NCI-H146 treated with DMSO at 0.1 percent for 48 hours (cell line): ENCODE results near the gene TMEM229B.

Experiments used
- DNase-seq: peaks from one replicate; lab custom pipeline; 2025; ENCODE audit not compliant: unreplicated experiment; lab: John Stamatoyannopoulos, UW

Gene TMEM229B

DNA sequence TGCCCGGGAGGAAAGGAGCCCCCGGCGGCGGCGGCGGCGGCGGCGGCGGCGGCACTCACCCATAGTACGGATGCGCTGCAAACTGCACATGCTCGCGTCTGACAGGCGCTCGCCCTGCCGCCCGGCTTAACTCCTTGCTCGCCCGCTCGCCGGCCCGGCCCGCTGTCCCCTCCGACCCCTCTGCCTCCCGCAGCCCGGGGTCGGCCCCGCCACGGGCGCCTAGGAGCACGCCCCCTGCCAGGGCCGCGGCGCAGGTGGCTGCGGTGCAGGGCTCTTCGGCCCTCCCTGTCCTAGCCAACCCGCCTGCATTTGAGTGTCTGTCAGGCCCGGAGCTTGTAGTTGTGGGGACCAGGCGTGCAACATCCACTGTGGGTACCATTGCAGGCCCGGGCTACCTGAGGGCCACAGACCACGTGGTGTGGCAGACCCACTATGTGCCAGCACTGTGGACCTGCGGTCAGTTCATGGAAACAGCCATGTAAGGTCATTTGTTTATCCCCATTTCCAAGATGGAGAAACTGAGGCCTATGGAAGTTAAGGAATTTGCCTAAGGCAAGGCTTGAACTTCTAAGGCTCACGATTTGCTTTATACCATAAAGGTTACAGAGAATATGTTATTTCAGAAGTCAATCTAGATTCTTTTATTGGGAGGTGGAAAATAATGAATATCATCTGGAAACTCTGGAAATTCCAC is 27.0 kb upstream of the TMEM229B start:
- DNase-seq = no peak

DNA sequence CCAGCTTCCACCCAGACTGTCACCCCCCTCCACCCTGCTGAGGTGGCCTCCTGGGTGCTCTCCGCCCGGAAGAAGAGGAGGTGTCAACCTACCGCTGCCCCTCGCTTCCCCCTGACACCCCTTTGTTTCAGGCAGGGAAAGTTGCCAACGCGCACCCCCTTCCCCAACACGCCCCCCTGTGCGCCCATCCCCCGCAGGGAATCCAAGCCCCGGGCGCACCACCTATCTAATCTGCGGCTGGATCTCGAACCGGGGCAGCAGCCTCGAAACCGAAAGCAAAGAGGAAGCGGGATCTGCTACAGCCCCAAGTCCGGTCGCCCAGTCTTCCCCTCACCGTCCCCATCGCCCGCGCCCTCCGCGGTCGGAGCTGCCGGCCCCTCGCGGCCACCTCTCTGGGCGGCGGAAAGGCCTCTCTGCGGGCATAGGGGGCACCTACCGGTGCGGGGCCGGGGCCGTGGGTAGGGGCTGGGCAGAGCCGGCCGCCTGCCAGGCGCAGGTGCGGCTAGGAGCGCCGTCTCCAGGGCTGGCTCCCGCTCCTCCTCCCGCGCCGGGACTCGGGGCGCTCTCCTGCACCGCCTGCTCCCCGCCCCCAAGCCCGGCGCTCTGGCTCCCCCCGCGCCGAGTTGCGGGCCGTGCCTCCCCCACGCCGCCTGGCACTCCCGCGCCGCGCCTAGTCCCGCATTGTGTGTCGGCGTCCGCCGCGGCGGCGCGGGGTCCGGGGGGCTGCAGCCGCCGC is 26.3 kb upstream of the TMEM229B start:
- no peak for DNase-seq

DNA sequence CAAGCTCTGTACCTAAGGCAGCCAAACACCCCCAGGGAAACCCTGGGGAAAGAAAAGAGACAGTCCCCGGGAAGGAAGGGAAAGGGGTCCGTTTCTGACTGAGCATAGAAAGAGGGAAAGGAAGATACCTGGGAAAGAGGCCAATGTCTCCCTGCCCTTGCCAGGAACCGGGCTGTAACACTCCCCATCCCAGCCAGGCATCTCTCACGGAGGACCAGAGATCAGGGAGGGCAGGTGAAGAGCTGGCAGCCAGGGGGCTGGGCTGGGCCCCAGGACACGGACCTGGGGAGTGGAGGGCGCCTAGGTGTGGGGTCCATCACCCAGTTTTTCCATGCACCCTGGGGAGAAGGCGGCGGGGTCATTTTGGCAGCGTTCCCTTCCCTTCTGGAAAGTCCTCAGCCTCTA is 25.7 kb upstream of the TMEM229B start:
- DNase-seq = no peak

DNA sequence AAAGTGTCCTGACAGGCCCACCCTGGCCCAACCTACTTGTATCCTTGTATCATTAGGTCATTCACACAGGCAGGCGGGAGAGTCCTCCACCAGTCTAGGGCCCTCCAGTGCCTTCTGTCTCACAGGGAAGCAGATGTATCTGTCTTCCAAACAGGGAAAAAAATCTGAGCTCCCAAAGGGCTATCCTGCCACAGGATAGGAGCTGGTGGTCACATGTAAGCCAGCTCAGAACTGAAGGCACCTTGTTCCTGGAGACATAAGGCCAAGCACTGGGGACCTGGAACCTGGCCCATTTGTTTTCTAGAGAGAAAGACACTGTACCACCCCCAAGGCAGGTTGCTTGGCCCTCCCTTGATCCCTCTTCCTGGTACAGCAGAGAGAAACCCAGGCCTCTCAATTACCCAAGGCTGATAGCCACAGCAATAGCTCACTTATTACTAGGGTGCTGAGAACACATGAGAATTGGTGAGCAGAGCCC is 25.1 kb upstream of the TMEM229B start:
- DNase-seq = no peak

DNA sequence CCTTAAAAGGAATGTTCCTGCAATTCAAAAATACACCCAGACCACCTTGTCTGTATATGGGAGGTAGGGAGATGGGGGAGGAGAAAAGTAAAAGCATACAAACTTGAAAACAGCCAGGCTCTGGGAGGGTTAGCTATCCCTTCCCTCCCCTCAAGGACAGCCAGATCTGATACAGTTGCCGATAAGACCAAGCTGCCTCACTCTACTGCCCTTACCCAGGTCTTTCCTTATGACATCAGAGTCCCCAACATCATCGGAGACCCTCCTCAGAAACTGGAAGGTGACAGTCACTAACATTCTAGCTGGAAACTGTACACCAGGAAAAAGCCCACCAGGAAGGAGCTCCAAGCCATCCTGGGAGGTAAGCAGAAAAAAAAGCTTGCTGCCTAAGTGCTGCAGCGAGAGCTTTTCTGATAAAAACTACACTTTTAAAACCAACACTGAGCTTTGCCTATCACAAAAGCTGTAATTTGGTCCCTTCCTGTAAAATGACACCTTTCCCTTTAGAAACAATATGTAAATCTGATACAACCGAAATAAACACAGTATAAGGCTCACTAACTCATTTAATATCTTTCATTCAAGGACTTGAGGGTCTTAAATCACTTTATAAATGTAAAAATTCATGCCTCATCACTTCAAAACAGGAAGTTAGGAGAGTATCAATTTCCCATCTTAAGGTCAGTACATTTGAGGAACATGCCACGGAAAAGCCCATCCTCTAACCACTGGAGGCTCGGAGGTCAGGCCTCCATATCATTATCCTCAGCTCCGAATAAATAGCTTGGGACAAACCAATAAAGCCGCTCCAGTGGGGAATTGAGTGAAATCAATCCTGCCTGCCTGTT is 24.2 kb upstream of the TMEM229B start:
- no peak for DNase-seq

DNA sequence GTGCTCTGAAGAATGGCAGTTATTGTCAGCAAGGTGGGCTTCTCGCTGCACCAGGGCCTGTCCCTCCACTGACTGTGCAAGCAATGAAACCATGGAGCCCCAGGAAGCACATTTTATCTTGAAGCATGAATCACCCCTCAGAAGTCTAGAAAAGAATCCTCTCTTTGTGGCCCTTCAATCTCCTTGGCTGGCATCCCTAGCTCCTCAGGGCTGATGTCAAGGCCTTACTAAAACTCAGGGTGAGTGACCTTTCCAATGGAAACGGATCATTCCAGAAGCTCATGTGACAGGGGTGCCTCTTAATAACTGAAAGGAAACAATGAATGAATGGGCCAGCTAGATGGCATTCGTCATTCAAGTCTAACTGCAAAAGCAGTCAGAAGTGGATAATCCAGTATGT is 22.3 kb upstream of the TMEM229B start:
- DNase-seq = no peak

DNA sequence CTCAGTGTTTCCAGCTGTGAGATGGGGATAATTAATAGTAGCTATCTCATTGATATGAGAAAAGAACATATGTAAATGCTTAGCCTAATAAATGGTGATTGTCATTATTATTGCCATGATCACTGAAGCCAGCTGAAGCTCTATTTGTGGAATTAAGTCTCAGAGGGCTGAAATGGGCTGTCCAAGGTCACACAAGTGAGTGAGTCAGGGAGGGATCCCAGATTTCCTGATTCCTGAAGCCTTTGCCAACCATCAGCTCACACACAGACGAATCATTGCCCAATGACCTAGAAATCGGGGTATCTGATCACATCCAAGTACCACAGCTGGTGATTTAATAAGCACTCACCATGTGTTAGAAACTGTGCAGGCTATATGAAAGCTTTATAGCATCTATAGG is 21.6 kb upstream of the TMEM229B start:
- no peak for DNase-seq

DNA sequence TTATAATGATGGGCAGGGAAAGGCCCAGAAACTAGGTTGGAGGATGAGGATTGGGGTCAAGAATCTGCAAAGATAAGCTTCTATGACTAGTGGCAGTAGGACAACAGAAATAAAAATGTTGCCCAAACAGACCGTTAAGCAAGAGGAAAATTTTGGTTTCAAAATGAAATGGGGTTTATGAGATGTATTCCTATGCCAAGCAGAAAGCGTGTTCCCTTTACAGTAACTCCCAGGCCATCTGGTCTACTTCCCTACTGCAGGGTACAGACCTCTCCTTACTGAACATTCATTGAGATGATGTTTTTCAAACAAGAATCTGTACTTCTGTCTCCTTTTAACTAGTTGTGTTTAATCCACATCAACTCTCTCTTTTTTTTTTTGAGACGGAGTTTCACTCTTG is 20.4 kb upstream of the TMEM229B start:
- no peak for DNase-seq

DNA sequence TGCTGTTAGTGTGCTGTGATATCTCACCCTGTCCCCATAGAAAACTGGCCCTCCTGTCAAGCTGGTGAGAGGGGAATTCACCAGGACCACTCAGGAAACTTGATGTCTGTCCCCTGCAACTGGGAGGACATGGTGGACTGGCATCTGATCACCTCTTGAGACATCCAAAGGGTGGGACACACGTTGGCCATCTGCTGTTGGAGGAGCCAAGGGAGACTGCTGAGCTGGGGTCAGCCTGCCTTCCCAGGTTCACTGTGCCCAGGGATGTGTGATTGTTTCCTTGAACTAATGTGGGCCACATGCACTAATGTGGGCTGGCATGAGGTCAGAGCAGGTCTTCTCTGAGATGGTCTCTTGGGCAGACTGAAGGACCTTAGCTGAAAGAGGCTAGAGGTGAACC is 16.7 kb upstream of the TMEM229B start:
- no peak for DNase-seq

DNA sequence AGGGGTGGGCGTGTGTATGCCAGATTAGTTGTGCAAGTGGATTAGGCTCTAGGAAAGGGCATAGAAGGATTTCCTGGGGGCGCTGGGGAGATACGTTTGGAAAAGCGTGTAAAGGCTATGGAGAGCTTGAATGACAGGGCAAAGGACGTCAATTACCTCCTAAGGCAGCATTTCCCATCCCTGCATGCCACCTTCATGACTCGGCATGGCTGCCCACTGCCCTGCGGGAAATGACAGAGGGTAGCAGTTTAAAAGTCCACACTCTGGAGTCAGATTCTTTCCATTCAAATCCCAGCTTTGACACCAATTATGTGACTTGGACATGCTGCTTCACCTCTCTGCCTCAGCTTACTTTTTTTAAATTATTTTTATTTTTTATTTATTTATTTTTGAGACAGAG is 14.8 kb upstream of the TMEM229B start:
- DNase-seq = no peak

DNA sequence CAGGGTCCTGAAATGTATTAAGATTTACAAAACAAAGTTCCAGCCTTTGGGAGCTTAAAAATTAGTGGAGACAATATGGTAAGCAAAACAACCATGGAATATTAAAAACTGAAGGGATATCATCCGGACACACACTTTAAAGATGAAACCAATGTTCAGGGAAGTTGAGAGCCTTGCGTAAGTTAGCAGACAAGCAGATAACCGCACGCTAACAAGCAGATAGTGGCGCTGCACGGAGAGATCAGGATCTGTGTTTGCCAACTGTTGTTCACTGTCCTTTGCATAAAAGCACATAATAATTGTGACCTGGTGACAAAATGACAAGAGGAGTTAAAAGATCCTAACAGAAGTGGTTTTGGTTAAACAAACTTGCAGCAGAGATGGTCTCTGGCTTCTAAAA is 14.3 kb upstream of the TMEM229B start:
- no peak for DNase-seq

DNA sequence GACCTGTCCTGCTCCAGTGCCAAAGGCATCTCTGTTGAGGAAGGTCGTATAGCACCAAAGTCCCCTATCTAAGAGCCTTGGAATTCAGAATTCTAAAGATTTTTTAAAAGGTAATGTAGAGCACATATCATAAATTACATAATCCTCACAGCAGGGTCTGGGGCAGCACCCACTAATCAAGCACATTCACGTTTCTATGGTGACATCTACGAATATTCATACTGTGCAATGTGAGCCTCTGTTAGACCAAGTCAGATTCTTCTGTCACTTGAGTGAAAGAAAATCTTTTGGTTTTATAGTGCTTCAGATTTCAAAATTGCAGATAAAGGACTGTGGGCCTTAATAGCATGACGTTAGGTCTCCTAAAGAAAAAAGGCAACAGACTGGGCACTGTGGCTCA is 13.1 kb upstream of the TMEM229B start:
- no peak for DNase-seq

DNA sequence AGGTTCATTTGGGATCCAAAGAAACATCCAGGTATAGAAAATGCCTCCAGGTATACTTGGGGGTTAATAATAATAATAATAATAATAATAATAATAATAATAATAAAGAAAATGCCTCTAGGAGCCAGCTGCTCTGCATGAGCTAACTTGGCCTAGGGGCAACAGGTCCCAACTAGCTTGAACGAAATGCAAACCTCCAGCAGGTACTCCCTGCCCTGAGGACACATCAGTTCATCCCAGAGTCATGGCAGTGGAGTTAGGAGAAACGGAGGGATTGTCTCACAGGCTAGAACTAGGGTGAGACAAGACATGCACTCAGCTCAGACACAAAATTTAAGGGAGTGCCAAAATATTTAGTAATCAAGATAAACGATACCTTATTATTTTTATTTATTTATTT is 12.5 kb upstream of the TMEM229B start:
- no peak for DNase-seq

DNA sequence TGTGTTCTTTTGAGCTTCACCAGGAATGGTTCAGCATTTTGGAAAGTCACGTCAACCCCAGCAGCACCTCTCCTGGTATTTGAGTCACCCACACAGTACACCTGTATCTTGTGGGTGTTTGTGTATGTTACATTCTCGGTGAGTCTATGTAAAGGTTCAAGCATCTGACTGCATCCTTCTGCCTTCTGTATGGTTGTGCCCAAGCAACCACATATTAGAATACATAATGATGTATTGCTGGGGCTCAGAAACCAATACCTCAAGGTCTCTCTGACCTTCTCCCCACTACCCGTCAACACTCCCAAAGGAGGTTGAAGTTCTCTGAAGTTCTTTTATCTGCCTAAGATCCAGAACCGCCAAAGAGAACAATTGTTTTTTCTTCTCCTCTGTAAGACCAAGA is 9.2 kb upstream of the TMEM229B start:
- DNase-seq = no peak

DNA sequence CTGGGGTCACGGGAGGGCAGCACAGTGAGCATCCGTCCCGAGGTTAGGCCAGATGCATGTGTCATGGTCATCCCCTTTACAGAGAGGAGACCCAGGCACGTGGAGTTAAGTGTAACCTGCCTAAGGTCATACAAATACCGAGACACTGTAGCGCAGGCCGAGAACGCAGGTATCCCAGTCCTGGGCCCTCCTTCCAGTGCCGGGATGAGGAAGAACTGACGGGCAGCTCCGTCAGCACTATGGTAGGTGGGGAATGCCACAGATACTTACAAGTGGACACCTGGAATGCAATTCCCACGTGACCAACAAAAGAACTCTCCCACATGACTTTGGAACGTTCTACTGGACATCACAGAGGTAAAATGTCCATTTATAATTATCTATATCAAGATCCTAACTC is 8.7 kb upstream of the TMEM229B start:
- no peak for DNase-seq

DNA sequence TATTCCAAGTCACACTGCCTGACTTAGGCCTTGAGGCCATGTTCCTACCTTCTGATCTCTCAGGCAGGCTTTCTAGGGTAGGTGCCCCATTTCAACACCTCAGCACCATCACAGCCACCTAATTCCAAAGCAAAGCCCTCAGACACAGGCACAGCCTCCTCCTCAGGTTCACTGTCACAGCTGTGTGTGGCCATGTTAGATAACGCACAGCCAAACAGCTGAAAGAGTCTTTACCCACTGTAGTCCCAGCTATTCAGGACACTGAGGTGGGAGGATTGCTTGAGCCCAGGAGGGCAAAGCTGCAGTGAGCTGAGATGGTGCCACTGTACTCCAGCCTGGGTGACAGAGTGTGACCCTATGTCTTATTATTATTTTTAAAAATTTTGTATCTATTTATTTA is 7.3 kb upstream of the TMEM229B start:
- DNase-seq = no peak

DNA sequence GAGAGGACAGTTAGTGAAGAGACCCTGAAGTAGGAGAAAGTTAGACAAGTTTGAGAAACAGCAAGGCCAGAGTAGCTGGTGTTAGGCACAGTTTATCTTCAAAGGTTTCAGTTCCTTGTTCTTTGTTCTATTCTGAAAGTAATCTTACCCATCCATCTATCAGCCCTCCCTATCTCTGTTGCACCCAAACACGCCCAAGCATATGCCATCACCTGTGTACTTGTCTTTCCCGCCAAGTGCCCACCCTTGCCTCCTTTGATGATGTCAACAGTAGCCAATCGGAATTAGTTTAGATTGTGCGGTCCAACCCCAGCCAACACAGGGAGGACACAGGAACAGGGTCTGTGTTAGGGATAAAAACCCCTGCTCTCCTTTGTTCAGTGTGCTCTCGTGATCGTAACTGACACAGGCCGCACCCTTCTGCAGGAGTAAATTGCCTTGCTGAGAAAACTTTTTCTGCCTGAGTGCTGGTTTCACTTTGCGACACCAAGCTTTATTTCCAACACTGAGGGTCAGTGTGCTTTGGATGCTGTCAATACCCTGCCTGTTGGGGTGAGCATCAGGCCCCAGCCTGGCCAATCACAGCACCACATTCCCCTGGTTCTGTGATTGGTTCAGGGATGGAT is 4.7 kb upstream of the TMEM229B start:
- DNase-seq = no peak

DNA sequence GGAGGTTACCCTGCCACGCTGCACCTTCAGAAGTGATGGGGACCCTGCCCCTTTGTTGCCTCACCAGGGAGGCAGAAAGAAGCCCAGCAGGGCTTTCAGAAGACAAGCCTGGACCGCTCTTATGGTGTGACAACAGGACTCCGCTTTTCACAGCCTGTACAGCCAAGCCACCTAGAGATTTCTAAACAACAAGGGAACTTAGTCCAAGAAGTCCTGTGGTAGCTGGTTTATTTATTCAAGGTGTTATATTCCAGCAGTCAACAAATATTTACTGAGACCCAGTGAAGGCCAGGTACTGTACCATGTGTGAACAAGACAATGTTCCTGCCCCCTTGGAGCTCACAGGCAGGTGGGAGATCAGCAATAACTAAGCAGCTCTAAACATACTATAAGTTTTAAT is 4.0 kb upstream of the TMEM229B start:
- no peak for DNase-seq

DNA sequence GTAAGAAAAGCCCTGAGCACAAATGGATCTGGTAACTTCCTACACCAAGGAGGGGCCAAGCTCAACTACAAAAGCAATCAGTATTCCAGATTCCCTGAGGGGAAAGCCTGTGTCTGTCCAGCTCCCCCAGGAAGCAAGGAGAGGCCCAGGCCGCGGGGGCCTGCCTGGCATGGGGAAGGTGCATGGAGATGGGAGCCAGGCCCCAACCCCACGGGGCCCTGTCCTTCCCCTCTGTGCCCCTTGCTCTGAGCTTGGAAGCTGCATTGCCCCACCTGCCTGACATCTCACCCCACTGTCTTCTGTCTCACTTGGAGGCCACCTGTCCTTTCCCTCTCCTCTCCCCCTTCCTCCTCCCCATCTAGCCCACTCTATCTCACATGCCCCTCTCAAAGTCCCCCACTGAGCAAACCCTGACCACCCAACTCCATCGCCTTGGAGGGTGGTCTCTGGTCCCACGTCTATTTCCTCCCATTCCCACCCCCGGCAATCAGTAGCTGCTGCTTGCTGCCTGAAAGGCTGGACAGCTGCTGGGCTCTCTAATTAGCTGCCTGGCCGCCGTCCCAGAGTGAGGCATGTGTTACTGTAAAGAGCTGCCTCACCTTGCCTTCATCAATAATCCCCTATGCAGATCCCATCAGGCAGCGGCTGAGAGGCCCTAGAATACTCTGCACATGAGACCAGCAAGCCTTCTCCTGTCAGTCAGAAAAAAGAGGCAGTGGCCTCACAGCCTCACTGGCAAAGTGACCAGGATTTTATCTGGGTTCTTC is 3.4 kb upstream of the TMEM229B start:
- DNase-seq = peak; percentile 52

DNA sequence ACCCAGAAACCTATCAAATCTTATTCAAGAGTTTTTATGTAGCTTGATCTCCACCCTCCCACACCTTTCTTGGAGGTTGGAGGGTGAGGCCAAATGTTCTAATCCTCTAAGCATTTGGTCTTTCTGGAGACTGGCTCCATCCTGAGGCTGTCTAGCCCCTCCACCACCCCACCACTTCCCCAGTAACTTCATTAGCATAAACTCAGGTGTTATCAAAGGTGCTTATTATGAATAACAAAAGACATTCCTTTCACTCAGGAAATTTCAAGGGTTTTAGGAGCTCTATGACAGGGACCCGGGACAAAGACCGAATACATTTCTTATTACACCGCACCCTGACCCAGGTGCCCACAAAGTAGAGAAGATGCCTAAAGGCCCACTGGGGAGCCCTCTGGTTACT is 2.8 kb upstream of the TMEM229B start:
- no peak for DNase-seq

DNA sequence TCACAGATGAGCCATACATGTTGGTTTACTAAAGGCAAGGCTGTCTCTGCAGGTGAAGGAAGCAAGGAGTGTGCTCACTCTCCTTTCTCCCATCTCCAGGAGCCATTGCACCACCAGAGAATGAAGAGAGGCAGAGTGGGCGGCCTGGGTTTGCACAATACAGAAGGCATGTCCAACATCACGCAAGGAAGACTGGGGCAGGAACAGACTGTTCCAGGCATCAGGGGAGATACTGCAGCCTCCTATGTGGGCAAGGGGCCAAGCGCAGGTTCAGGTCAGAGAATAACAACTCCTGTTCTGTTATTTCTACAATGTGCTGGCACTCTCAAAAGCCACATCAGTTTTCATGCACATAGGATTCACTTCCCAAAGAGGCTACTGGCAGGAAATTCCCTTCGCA is 1.7 kb upstream of the TMEM229B start:
- no peak for DNase-seq
